GM08714 (cell line): Measurements from ENCODE around the gene PCTP.

ENCODE experiments used
- H3K4me3 ChIP-seq: fragments of 200-500 bp; sonication (Bioruptor generic); 2 replicates; pipeline ENCODE4 v1.5.1; 2014; ENCODE audit warnings: mild to moderate bottlenecking, low read length, inconsistent platforms
- ZNF274 ChIP-seq: IDR thresholded peaks from 2 replicates; pipeline ENCODE4 v1.6.1; 2012; ENCODE audit warnings: mild to moderate bottlenecking, low read depth, low read length

The PCTP gene

DNA sequence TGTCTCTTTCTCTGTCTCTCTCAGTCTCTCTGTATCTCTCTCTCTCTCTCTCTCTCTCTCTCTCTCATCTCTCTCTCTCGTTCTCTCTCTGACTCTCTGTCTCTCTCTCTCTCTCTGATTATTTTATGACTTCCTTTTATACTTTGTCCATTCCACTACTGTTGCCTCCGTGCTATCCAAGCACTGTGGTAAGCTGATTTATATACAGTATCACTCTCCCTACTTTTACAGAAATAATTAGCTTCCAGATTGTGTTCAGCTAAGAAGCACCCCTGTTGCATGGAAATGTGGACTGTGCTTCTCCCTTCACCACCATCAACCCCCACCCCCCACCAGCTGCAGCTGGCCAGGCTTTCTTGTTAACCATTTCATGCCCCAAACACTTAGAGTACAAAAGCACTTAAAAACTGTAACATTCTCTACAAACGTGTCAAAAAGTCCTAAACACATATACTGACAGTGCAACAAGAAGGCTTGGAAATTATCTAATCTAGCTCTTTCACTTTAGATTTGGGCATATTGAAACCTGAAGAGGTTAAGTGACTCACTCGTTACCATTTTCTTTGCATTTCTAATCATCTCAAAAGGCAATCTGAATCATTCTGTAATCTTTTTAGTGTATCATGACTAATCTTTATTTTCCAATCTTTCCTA is 16.6 kb upstream of the PCTP start:
- H3K4me3 ChIP-seq: no peak overlapping the region
- no peak for TF ChIP-seq ZNF274

DNA sequence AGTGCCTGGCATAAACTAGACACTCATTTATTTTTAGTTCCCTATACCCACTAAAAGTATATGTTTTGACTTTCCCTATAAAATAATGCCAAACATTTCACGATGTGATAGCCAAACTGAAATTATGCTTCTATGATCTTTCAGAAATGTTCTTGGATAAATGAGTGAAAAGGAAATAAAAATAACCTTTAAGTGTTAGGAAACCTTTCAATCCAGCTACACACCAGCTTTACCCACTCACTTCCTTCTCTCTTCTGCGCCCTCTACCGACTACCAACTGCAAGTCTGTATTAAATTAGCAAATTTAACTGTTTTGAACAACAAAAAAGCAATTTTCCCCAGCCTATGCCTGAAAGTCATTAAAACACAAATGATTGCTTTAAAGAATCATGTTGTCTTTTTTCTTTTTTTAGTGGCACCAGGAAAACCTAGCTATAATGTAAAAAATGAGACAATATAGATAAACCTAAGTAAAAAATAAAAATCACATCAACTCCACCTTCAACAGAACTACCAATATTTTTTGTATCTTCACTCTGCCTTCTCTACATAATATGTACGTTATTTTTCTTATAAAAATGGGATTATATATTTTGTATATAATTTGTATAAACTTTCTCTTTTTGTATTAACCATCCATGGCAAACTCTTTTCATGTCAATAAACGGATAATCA is 15.0 kb upstream of the PCTP start:
- no peak for TF ChIP-seq ZNF274
- H3K4me3 ChIP-seq: no peak overlapping the region

DNA sequence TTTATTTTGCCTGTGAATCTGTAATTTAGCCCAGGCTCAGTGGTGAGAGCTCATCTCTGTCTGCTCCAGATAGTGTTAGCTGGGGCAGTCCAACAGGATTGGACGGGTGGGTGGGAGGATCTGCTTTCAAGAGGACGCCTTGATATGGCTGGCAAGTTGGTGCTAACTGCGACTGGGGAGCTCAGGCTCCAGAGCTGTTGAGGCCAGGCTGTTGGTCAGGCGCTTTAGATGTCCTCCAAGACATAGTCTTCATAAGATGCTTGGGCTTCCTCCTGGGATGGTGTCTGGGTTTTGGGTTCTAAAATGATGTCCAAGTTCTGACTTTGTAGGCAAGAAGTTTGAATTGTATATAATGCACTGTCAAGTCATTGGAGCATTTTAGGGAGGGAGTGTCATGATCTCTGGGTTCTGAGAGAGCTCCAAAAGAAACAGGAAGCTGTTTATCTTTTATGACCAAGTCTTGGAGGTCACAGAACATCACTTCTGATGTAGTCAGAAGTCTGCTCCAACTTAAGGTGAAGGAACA is 12.8 kb upstream of the PCTP start:
- H3K4me3 ChIP-seq: no peak overlapping the region
- no peak for TF ChIP-seq ZNF274

DNA sequence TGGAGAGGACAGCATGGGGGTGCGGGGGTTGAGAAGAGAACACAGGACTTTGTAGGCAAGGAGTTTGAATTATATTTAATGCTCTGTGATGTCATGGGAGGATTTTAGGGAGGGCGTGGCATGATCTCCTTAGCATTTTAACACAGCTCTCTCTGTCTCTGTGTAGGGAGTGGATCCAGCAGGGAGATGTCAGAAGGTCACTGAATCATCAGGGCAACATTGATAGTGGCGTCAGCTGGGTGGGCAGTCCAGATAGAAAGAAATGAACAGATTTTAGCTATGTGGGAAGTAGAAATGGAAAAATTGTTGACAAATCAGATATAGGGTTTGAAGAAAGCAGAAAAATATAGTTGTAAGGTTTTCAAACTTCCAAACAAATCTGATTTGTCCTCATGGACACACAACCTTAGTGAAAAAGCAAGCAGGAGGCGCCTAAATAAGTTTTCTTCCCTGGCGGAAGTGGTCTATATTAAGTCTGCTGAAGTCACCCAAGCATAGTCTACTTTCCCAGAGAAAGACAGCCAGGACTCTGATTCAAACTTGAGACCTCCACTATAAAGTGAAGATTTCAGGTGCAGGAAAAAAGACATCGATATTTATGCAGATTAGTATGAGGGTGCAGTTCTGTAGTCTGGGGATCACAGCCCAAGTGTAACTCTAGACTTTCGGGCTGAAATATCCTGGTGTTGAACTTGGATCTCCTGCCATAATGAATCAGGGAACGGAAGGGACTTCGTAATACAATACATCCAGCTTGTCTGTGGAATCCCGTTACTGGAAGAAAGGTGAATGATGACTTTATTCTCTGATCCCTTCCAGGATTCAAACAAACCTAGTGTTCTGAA is 10.1 kb upstream of the PCTP start:
- H3K4me3 ChIP-seq: no peak overlapping the region
- TF ChIP-seq ZNF274: no peak

DNA sequence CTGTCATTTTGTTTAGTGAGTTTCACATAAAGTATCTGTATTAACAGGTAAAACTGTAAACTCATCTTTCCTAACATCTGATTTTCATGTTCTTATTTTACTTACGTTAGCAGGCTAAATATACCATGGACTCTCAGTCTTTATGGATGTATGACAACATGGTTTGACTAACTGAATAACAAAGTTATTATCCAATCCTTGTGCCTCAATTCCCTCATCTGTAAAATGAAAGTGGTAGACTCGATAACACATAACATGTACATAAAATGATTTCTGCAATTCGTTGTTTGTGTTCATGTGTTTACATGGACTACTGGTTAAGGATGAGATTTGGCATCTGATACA is 9.5 kb upstream of the PCTP start:
- no peak for TF ChIP-seq ZNF274
- no peak overlapping the region for H3K4me3 ChIP-seq

DNA sequence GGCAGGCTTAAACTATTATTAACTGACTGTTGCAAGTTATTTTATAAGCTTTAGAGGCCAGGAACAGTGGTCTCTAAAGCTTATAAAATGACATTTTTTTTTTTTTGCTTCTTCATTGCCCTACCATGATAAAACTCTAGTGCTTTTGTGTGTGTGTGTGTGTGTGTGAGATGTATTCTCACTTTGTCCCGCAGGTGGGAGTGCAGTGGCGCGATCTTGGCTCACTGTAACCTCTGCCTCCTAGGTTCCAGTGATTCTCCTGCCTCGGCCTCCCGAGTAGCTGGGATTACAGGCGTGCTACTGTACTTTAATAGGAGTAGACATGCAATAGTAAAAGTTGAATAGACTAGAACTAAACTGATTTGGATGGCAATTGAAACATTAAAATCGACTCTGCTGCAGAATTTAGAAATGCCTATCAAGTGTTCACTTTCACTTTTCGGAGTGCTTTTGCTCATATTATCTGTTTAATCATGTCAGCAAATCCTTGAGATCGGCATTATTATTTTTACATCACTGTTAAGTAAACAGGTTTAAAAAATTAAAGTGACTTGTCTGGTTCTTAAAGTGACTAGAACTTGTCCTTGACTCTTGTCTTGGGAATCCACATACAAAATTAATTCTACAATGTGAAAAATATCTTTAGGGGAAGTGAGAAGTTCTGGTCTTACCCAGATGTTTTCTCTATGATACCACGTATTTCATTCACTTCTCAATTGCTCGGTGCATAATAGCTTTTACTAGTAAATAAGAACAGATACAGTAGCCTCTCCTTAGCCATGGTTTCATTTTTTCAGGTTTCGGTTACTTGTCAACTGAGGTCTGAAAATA is 8.4 kb upstream of the PCTP start:
- no peak for TF ChIP-seq ZNF274
- H3K4me3 ChIP-seq: no peak overlapping the region; the same call in 1 of the 2 replicates

DNA sequence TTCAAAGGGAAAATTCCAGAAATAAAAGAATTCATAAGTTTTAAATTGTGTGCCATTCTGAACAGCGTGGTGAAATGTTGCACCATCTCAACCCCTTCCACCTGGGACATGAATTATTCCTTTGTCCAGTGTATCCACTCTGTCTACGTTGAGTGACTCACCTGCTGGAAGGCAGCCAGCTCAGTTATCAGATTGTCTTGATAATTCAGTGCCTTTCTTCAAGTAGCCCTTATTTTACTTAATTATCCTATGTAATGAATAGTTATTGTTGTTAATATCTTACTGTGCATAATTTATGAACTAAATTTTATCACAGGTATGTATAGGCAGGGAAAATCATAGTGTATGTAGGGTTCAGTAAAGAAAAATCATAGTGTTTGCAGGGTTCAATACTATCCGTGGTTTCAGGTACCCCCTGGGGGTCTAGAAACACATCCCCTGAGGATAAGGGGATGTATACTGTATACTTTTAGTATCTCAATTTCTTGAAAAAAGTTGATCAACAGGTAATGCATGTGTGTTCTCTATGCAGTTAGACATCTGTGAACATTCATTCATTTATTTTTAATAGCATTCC is 7.7 kb upstream of the PCTP start:
- H3K4me3 ChIP-seq: no peak overlapping the region; the same call in 1 of the 2 replicates
- TF ChIP-seq ZNF274: no peak

DNA sequence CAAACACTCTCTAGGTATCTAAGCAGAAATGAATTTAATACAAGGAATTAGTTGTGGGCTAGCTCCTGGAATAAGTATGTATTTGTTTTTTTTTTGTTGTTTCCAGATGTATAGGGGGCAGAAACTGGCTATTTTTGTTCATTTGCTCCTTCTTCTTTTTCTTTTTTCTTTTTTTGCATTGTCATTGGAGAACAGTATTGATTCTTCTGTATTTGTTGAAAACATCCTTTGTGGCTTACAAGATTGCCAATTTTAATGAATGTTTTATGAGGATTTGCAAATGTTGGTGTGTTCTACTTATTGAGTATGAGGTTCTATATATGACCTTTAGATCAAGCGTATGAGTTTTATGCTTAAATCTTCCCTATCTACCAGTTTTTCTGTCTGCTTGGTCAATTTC is 5.6 kb upstream of the PCTP start:
- H3K4me3 ChIP-seq: no peak overlapping the region
- TF ChIP-seq ZNF274: no peak

DNA sequence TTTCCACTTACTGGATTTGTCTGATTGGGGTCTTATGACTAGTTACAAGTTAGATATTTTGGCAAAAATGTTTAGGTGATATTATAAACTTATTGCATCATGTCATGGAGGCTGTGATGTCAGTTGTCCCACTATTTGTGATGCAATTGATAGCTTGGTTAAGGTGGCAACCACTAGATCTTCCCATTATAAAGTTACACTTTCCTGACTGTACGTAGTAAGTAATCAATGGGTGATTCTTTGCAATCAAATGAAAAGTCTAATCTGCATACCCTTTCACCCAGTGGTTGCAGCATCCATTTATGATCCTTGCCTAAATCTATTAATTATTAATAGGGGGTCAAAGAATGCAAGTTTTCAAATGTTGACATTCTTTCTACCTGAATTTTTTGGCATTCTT is 4.4 kb upstream of the PCTP start:
- no peak overlapping the region for H3K4me3 ChIP-seq
- no peak for TF ChIP-seq ZNF274

DNA sequence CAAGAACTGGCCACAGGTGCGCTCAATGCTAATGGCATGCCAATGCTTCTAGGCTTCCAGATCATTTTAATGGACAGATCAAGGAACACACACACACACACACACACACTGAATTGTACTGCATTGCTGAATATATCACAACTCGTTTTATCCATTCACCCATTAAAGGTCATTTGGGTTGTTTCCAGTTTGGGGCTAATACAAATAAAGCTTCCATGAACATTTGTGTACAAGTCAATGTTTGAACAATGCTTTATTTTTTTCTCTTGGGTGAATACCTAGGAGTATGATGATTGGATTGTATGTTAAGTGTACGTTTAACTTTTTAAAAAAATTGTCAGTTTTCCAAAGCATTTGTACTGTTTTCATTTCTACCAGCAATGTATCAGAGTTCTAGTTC is 3.6 kb upstream of the PCTP start:
- no peak for TF ChIP-seq ZNF274
- H3K4me3 ChIP-seq: no peak overlapping the region

DNA sequence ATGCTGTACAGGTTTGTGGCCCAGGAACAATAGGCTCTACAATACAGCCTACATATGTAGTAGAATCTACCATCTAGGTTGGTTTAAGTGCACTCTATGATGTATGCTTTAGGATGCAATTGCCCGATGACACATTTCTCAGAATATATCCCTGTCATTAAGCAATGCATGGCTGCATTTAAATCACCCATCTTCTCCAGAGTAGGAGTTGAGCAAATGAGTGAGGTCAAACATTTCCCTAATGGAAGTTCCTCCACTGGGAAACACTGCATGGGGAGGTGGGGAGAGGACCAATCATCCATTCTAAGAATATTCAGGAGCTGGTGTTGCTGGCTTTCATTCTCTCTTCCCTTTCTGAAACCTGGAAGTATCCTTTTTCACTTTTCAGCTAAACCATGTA is 2.0 kb upstream of the PCTP start:
- TF ChIP-seq ZNF274: no peak
- no peak overlapping the region for H3K4me3 ChIP-seq

DNA sequence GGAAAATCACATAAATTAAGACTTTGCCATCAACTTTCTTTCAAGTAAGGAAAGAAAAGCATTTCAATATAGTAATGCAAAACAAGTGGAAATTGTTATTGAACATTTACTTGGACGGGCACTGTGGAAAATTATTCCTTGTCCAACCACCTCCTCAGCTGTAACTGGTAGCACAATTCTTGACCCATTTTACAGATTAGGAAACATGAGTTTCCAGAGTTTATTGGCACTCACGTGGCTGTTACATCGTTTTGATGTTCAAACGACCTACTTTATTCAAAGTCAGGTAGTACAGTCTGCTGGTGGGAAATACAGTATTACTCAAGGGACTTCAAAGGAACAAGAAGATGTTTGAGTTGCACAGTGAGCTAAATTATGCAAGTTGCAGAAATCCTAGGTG is 866 bp upstream of the PCTP start:
- TF ChIP-seq ZNF274: no peak

DNA sequence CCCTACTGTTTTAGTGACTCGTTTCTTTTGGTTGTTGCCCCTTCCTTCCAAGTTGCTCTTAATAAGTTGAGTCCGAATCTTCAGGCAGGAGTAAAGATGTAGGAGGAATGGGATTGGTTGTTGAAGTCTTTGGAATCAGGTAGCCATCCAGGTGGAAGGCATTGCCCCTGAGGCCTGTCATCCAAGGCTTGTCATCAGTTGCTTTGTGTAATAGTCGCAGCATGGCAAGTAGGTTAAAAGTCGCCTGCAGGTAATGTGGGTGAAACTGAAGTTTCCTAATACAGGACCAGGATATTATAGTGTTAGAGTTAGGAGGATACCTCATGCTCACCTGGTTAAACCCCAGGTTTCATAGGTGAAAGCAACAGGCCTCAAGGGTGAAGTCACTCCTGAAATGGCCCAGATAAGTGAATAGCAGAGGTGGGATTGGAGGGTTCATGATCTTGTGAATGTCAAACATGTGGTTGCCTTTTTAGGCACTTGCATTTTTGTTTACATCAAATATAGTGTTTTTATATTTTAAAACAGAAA is 934 bp downstream of the PCTP start:
- peak overlapping the region; percentile 68 for H3K4me3 ChIP-seq
- no peak for TF ChIP-seq ZNF274

More for the DNA sequence above, 866 bp upstream of the PCTP start:
- H3K4me3 ChIP-seq: no peak overlapping the region
